ENCODE results near the gene HPSE2.
"Not testable (repeated sequence)": the region's sequence is repeated elsewhere in the genome, so short reads cannot be mapped to it uniquely, and the experiment has no call there.

HPSE2 gene

GRCh38 chr10:98915911-98916310, 319.7 kb downstream of the HPSE2 start:
- DNase-seq, result no peak

DNA sequence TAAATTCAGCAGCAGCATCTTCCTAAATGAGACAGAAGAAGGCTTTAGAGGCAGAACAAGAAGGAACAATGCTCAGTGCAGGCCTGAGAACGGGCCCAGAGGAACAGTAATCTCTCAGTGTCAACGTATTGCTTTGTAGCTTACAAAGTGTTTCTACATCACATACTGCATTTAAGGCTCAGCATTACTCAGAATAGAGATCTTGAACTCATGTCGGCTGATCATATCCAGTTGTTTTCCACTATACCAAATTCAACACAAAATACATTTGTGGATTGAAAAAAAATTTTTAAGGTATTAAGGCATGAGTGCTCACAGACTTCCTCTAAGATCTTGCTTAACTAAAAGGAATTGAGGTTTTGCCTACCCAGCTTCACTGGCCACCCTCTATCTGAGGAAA, 325.1 kb downstream of the HPSE2 start:
- DNase-seq, result no peak

DNA sequence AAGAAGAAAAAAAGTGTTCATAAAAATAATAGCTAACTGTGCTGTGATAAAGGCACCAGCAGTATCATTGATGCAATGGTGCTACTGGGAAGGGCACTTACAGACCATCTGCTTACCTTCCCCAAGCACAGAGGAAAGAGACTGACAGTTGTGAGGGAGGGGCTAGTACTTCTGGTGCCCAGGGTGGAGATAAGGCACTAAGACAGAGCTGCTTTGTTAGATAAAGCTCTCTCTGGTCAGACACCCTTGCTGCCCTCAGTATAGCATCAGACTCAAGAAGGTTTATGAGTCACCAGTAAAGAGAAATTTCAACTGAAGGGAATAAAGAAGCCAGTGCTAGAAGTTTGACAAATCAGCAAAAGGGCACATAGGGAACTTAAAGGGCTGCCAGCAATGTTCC, 325.6 kb downstream of the HPSE2 start:
- DNase-seq, result no peak

- no peak for DNase-seq
These were observed 326.8 kb downstream of the HPSE2 start for GRCh38 chr10:98908868-98909267.

DNA sequence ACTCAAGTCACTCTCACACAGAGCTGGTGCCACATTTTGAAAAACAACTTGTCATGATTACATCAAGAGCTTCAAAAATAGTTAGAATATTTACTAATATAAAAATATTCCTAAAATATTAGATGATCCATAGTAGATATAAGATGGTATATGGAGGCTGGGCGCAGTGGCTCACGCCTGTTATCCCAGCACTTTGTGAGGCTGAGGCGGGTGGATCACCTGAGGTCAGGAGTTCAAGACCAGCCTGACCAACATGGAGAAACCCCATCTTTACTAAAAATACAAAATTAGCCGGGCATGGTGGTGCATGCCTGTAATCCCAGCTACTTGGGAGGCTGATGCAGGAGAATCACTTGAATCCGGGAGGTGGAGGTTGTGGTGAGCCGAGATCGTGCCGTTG, 327.4 kb downstream of the HPSE2 start:
- not testable (repeated sequence) for DNase-seq

- DNase-seq, result no peak
These were observed 334.1 kb downstream of the HPSE2 start for GRCh38 chr10:98901441-98902110.

DNA sequence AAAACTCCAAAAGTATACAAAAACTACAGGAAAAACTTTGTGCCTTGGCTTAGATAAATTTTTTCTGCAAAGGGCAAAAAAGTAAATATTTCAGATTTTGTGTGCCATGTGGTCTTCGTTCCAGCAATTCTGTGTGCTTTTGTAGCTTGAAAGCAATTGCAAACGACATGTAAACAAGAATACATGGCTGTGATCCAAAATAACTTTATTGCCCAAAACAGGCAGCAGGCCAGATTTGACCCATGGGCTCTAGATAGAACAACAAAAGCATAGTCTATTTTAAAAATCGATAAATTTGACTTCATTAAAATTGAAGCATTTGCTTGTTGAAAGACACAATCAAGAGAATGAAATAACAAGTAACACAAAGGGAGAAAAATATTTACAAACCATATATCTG, 336.6 kb downstream of the HPSE2 start:
- no peak for DNase-seq

- DNase-seq, result no peak
These were observed 343.1 kb downstream of the HPSE2 start for GRCh38 chr10:98892523-98892922.

DNA sequence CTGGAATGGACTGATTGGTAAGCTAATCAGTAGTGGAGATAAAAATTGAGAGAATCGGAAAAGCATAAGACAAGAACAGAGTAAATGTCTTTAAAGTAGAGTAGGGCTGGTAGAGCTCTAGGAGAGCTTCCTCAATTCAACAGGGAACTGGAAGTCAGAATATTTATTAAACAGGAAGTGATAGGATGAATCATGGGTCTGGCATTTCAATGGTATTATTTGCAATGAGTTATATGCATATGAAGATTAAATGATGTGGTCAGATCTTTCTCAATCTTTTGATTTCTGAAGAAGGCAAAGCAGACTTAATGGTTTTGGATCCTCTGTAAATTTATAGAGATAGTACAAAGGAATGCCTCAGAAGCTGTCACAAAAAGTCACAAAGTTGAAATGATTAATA, 349.0 kb downstream of the HPSE2 start:
- no peak for DNase-seq

DNA sequence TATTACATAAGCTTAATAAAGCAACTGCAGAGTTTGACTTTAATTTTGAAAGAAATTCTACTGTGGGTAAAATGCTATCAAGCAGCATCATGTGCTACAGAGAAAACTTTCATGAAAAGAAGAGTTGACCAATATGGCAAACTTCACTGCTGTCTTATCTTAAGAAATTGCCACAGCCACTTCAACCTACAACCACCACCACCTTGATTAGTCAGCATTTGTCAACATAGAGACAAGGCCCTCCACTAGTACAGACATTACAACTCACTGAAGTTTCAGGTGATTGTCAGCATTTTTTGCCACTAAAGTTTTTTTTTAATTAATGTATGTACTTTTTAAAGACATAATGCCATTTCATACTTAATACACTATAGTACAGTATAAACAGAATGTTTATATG, 350.3 kb downstream of the HPSE2 start:
- no peak for DNase-seq

GRCh38 chr10:98881789-98882188, 353.9 kb downstream of the HPSE2 start:
- DNase-seq, result no peak

- DNase-seq, result no peak
These were observed 354.7 kb downstream of the HPSE2 start for GRCh38 chr10:98880971-98881370.

GRCh38 chr10:98878921-98879320, 356.7 kb downstream of the HPSE2 start:
- DNase-seq, result no peak

DNA sequence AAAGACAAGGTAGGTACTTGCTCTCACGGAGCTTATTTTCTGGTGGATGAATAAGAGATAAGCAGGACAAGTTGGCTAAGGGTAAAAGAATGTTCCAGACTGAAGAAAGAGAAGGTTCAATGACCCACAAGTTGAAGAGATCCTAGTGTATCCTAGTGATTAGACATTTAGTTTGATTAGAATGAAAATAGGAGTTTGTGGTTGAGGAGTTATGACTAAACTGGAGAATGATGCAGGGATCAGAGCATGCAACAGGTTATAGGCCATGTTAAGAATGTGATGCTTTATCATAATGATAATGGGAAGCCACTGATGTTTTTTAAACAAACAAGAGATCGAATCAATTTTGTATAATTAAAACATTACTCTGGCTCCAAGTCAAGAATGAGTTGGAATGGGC, 357.2 kb downstream of the HPSE2 start:
- no peak for DNase-seq

DNA sequence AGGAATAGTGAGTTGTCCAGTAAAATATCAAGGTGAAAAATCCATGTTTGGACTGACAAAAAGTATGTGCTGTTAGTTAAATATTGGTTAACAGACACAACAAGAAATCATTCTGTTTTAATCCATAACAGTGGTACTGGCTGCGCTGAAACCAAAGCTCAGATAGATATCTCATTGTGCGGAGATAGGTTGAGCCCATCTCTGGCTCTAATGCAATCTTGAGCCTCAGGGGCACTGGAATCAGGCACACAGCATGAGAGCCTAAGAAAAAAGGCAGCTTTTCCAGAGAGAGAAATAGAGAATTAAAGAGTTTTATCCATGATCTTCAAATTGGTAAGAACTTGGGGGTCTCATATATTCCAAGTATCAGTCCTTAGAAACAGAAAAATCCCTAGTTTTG, 373.7 kb downstream of the HPSE2 start:
- DNase-seq, result no peak

DNA sequence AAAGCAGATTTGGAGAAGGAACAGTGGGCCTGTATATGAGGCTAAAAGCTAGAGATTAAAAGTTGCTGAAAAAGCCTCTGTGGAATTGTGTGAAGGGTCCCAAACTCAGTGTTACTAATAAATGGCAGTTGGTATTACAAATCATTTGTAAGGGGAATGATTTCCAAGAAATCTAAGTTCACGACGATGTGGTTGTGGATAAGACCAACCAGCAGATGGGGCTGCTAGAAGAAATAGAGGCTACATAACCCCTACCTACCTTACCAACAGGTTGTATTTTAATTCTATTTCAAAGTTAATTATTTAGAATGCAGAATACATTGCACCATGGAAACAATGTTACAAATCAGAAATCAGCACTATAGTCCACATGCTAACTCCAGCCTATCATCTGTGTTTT, 377.1 kb downstream of the HPSE2 start:
- no peak for DNase-seq

DNA sequence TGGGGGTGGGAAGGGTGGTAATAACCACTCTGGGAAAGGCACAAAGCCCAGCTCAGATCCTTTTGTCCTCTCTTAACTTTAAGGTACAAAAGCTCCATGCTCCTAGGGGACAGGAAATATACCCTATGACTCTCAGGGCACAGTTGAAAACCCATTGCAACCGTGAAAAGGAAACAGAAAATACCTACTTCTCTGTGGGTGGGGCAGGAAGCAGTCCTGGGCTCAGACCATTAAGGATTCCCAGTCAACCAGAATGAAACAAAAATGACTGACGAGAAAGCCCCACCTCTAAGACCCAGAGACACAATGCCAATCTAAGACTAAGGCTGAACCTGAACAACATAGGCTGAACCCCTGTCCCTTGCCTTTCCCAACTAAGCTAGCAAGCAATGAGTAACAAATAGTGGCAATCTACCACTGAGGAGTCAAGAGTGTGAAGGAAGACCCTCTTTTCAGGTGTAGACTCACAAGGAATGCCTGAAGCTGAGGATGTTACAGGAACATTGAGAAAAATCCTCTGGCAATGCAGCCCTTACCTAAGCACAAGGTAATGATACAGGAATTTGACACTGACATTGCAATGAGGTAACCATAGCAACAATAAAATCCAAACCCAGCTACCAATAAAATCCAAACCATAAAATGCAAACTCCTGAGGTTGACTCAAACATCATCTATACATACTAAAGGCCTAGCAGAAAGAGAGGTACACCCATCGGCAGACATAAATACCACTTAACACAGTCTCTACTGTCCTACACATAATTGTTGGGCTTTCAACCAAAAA, 380.1 kb downstream of the HPSE2 start:
- DNase-seq, result no peak

DNA sequence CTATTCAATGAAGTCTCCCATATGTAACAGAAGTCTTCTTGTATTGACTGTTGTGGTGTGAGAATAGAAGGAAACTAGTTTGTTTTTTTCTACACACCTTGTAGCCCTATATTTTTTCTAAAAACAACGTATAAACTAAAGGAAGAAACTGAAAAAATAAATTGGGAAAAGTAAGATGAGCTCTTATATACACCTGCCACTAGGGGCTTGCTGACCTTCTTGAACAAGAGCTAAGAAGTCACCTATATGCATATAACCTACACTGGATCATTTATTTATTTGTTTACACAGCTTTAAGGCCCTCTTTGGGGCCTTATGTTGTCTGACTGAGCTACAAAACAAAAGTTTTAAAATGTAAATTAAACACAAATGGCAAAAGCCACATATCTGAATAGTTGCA, 383.0 kb downstream of the HPSE2 start:
- DNase-seq, result no peak

- DNase-seq, result no peak
These were observed 387.3 kb downstream of the HPSE2 start for GRCh38 chr10:98848361-98848760.

DNA sequence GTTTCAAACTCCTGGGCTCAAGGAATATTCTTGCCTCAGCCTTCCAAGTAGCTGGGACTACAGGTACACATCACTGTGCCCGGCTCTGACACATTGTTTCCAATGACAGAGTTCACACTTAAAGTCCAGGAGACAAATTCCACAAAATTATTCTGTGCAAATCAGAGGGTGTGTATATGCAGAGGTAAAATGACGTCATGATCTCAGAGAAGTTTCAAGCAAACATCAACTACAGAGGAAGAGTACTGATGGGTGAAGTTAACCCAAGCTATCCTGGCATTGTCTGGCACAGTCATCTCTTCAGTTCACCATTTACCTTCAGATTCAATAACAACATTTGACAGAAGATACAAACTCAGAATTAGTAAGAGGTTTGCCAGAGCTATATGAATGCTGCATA, 388.9 kb downstream of the HPSE2 start:
- DNase-seq, result no peak

DNA sequence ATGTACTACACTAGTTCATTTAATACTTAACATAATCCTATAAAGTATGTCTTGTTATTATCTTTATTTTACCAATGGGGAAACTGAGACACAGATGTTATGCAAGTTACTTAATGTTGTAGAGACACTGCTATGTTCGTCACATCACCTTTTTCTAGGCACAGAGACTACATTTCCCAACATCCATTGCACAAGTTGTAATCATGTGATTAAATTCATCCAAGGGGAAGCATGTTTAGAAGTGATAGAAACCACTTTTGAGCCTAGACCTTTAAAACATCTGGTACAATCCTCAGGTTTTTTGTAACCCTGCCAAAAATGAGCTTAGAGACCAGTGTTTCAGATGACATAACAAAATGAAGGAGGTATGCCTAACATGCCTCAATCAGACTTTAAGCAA, 402.1 kb downstream of the HPSE2 start:
- DNase-seq, result no peak

DNA sequence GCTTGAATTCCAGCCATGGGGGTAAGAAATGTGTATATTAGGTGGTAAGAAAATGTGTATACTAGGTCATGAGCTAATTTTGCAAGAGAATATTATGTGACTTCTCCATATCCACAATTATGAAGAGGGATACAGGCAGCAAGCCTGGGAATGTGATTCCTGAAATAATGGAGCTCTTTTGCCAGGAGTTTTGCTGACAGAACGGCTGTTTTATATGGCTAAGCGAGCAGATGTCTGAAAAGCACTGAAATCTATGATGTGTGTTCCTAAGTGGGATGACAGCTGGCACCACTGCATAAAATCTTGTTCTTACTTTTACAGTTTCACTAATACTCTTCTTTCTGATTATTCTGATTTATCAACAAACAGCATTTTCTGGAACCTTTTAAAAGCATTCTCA, 402.9 kb downstream of the HPSE2 start:
- no peak for DNase-seq

- no peak for DNase-seq
These were observed 403.5 kb downstream of the HPSE2 start for GRCh38 chr10:98832196-98832595.

- no peak for DNase-seq
These were observed 404.3 kb downstream of the HPSE2 start for GRCh38 chr10:98831391-98831790.

- no peak for DNase-seq
These were observed 409.9 kb downstream of the HPSE2 start for GRCh38 chr10:98825741-98826140.
